Astrocyte (in vitro differentiated cells and primary cell): Measurements from ENCODE around the gene DAZL.

Source experiments
- CTCF ChIP-seq: IDR thresholded peaks from 2 replicates; pipeline ENCODE4 v1.5.1; 2011; ENCODE audit warnings: low read depth, mild to moderate bottlenecking, inconsistent platforms, low read length, moderate library complexity; ENCODE audit not compliant: insufficient read depth
- EZH2 ChIP-seq: IDR thresholded peaks from 2 replicates; pipeline ENCODE4 v1.6.1; 2012; ENCODE audit warnings: mild to moderate bottlenecking, low read length, inconsistent platforms; ENCODE audit not compliant: insufficient read depth

GRCh38 chr3:16587681-16588060 is 17.6 kb downstream of the DAZL start:
- TF ChIP-seq CTCF (no peak), EZH2 (no peak)
